ENCODE results near the gene IL1RAPL2. TPM values are rescaled to one million over a fixed set of nuclear protein-coding genes. Genes with fewer than 3 reads are reported as not detected.
"Not testable (repeated sequence)": the region's sequence is repeated elsewhere in the genome, so short reads cannot be mapped to it uniquely, and the experiment has no call there.

IL1RAPL2 gene
- total RNA-seq, 1 donor from 2014 or later, result not detected

GRCh38 chrX:105703876-105704275 lies 1137.9 kb downstream of the IL1RAPL2 start:
- no peak for DNase-seq (ENCODE audit: low spot score)
- intact Hi-C loops (cut with DNase I), result loop anchor here (10.0 kb wide), 1 partner anchor 509 kb away; no protein-coding TSS in a partner anchor

DNA sequence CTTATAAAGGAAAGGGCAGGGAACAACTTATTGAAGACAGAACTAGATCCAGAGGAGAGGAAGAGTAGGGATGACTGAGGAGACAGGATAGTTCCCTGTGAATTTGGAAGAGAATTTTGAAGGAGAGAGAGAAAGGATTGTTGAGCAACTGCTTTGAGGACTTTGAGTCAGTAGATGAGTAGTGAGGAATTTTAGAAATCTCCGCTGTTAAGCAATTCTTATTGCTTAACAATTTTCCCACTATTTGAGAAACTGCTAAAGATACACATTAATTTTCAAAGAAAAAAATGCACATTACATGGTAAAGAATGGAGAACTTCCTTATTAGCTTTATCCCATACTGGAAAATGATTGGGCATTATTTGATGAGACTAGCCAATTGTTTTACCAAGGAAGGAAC lies 1140.0 kb downstream of the IL1RAPL2 start:
- intact Hi-C loops (cut with DNase I), result loop anchor here (10.0 kb wide), 1 partner anchor 511 kb away; no protein-coding TSS in a partner anchor
- DNase-seq (ENCODE audit: low spot score), result no peak

GRCh38 chrX:105711805-105712204 lies 1145.8 kb downstream of the IL1RAPL2 start:
- no peak for DNase-seq (ENCODE audit: low spot score)
- intact Hi-C loops (cut with DNase I), result no loop called here

DNA sequence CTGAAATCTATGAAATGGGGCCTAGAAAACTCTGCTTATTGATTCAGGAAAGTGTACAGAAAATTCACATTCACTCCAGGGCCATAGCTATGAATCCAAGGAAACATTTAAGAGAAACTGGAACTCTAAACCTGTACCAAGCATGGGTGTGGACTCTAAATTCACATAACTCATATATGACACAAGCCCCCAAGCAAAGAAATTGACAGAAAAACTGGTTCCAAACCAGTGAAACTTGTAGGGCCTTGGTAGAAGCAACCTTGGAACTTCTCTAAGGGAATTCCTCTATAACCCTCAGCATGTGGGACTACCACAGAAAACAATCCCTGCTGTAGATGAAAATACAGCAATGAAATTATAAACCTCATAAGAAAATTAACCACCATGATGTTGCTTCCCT lies 1149.7 kb downstream of the IL1RAPL2 start:
- intact Hi-C loops (cut with DNase I), result no loop called here
- DNase-seq (ENCODE audit: low spot score), result no peak

DNA sequence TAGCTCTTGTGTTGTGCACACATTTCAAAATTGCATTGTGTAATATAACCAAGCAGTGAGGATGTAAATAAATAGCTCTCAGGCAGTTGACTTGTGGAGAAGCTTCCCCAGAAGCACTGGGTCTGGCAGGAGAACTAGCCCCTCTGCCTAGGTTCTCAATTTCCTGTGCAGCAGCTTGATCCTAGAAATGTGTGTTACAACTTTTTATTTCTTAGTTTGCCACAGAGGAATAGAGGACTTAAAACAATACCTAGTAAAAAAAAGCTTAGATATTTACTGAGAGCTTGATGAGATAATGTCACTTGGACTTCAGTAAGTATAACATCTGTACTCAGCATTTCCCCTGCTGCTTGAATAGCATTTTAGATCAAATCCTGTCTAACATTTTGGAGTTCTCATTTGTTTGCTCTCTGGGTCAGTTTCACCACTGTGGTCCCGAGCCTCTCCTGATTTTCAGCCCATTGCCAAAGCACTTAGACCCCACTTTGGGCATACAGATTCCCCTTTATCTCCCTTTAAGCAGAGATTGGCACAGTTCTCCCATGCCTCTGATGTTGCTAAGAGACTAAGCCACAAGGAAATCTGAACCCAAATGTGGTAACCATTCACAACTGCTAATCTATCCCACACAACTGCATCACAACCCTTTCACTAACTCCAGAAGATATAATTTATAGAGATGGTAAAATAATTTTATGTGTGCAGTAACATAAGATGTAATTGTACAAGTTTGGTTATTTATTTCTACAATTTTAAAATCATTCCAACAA lies 1158.2 kb downstream of the IL1RAPL2 start:
- intact Hi-C loops (cut with DNase I), result no loop called here
- no peak for DNase-seq (ENCODE audit: low spot score)

DNA sequence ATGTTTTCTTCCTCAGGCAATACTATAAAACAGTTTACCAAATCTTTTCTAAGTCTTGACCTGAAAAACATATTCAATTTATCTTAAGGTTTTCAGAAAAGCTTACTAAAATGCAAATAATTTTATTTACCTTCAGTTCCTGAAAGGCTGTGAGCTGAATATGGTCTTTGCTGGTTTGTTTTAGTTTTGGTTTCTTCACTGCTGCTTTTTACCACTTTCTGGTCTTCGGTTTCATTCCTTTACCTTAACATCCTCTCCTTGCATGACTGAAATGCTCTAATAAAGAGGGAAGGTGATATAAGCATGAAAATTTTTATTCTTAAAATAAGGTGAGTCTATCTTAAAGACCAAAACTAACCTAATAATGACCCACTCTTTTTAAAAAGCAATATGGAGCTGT lies 1159.2 kb downstream of the IL1RAPL2 start:
- intact Hi-C loops (cut with DNase I), result no loop called here
- no peak for DNase-seq (ENCODE audit: low spot score)

DNA sequence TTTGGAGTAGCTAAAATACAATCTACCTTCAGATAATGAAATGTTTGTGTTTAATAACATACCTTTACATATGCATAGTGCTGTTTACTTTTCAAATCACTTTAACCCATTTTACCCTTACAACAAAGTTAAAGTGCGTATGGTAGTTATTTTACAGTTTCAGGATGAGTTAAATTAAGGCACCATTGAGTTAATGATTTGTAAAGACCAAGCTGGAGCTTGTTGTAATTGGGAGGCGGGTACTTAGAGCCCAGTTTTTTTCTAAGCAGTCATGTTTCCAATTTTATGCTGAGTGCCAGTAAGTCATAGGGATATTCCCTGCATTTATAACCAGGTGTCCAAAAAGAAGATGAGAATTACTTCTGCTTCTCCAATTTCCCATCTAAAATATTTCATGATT lies 1172.2 kb downstream of the IL1RAPL2 start:
- no peak for DNase-seq (ENCODE audit: low spot score)
- intact Hi-C loops (cut with DNase I), result no loop called here

DNA sequence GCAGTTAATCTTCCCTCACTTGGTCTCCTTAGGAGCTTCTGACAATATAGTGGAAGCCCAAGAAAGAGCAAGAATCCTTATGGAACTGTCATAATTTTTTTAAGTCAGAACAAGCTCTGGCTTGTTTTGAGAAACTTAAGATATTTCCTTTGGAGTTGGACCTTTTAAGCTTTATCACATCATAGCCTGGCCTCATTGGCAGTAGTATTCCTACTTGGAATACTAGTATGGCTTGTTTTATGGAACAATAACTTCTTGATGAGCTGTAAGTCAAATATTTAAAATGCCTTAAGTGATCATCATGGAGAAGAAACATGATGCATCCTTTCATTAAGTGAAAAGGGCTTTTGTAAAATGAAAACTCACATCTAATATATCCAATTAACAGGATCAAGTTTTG lies 1178.3 kb downstream of the IL1RAPL2 start:
- intact Hi-C loops (cut with DNase I), result no loop called here
- no peak for DNase-seq (ENCODE audit: low spot score)

DNA sequence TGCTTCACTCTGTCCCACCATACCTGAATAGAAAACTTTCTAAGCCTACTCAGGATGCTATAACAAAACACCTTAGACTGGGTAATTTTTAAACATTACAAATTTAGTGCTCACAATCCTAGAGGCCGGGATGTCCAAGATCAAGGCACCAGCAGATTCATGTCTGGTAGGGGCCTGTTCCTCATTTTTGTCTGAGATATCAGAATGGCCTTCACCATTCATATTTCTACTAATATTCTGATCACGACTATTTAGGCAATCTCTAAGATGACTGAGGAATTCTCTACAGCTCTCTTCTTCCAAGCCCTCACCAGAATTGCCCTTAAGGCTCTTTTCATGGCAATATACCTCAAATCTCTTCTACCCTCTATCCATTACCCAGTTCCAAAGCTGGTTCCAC lies 1178.9 kb downstream of the IL1RAPL2 start:
- DNase-seq (ENCODE audit: low spot score), result no peak
- intact Hi-C loops (cut with DNase I), result no loop called here

DNA sequence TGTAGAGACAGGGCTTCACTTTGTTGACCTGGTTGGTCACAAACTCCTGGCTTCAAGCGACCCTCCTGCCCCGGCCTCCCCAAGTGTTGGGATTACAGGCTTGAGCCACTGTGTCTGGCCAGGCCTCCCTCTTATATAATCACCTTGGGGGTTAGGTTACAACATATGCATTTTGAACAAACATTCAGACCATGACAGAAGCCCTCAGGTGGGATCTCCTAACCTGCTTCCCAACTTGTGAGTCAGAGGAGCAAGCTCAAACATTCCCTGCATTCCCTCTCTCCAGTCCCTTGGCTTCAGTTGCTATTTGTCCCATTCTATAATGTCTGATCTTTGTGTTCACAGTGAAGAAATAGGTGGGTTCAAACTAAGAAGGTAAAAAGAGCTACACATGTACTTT lies 1179.9 kb downstream of the IL1RAPL2 start:
- intact Hi-C loops (cut with DNase I), result no loop called here
- DNase-seq (ENCODE audit: low spot score), result no peak

DNA sequence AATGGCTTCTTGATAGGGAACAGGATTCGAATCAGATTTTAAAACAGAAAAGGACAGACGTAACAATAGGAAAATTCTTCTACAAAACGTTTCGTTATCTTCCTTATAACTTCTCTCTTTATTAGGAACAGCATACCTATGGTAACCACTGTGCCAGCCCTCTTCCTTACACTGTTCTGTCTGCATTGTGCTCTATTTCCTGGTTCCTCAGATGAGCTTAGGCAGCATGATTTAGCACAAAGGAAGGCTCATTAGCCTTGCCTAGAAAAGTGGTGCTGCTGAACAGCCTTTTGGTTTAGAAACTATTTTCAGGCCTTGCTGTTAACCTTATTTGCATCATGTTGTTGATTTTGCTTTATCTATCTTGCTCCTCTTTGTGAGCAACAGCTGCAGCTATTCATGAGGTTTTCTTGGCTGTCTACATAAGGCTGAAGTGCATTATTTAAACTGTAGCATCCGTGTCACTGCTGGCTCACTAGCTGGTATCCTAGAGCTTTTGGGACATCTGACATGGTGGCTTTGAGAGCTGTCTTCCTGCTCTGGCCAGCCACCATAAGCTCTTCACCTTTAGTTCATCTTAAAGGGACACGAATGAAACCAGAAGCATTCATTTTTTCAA lies 1186.4 kb downstream of the IL1RAPL2 start:
- no peak for DNase-seq (ENCODE audit: low spot score)
- intact Hi-C loops (cut with DNase I), result no loop called here

DNA sequence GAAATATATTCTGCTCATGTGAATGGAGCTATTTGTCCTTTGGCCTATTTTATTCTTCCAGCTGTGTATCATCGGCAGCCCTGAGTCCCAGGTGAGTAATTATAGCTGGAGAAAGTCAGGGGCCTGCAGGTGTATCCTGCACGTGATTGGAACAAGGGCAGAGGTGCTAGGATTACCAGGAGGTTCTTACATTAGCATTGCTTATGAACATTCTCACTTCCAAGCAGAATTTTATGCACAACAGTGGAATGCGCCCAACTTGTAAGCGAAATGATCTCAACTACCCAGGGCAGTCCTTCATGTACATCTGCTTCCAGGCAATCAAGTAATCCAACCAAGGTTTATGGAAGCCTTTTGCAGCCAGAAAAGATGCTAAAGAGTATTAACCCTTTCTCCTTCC lies 1187.4 kb downstream of the IL1RAPL2 start:
- DNase-seq (ENCODE audit: low spot score), result no peak
- intact Hi-C loops (cut with DNase I), result no loop called here

DNA sequence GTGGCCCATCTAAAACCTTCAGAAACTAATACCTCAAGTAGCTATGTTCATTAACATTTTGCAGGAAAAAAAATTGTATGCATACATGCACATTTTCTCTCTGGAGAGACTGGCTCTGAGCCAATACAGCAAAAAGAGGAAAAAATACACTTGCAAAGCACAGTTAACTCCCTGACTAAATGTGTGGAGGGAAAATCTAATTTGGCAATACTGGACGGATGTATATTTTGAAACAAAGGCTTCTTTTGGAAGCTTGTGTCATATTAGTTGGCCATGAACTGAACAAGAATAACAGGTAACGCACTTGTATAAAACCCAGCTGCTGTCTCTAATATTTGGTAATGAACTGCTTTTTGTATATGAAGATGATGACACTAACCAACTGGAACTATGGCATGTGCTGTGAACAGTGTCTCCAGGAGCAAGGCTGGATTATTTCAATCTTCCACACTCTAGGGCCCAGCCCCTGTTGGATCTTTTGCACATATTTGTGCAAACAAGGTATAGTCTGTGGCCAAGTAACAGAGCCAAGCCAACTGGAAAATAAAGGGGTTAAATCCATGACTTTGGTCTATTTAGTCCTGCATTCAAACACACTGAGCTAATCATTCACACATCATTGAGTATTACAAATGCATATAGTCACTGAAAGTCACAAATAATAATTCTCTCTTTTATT lies 1188.4 kb downstream of the IL1RAPL2 start:
- DNase-seq (ENCODE audit: low spot score), result no peak
- intact Hi-C loops (cut with DNase I), result no loop called here

DNA sequence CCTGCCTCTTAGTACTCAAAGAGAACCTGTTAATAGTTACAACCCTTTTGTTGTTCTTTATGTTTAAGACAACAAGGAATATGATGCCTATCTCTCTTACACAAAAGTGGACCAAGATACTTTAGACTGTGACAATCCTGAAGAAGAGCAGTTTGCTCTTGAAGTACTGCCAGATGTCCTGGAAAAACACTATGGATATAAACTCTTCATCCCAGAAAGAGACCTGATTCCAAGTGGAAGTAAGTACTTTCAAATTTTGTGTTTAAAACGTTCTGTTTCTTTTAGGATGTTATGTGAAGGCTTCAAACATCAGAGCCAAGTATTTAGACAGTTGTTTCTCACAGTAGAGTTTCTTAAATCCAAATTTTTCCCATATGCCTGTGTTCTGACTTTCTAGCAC lies 1189.1 kb downstream of the IL1RAPL2 start:
- intact Hi-C loops (cut with DNase I), result no loop called here

GRCh38 chrX:105758754-105759153 lies 1192.8 kb downstream of the IL1RAPL2 start:
- DNase-seq (ENCODE audit: low spot score), result no peak
- intact Hi-C loops (cut with DNase I), result no loop called here

More for the DNA sequence above, 1189.1 kb downstream of the IL1RAPL2 start:
- no peak for DNase-seq (ENCODE audit: low spot score)

- no peak for DNase-seq (ENCODE audit: low spot score)
- intact Hi-C loops (cut with DNase I), result no loop called here
These were observed 1193.6 kb downstream of the IL1RAPL2 start for GRCh38 chrX:105759598-105759997.

- intact Hi-C loops (cut with DNase I), result no loop called here
- DNase-seq (ENCODE audit: low spot score), result no peak
These were observed 1199.7 kb downstream of the IL1RAPL2 start for GRCh38 chrX:105765691-105766090.

GRCh38 chrX:105773801-105774200 lies 1207.8 kb downstream of the IL1RAPL2 start:
- intact Hi-C loops (cut with DNase I), result no loop called here

GRCh38 chrX:105775679-105776078 lies 1209.7 kb downstream of the IL1RAPL2 start:
- intact Hi-C loops (cut with DNase I), result no loop called here
- DNase-seq (ENCODE audit: low spot score), result no peak

More at GRCh38 chrX:105773801-105774200, 1207.8 kb downstream of the IL1RAPL2 start:
- no peak for DNase-seq (ENCODE audit: low spot score)

DNA sequence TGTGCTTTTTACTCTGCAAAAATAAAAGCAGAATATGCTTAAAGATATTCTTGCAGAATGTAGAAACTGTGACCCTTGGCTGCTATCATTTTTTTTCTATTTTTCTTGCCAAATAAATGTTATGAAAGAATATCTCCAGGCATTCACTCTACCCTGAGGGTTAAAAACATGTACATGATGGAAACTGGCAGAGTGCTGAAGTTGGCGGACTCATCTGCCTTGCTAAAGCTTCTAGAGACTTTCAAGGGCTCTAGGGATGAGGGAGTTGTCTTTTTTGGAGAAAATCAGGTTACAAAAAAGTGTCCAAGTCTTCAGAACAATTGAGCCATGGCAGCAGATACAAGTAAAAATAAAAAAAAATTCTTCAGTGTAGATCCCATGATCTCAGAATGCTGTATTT lies 1215.8 kb downstream of the IL1RAPL2 start:
- intact Hi-C loops (cut with DNase I), result no loop called here
- DNase-seq (ENCODE audit: low spot score), result no peak

GRCh38 chrX:105796877-105797276 lies 1230.9 kb downstream of the IL1RAPL2 start:
- intact Hi-C loops (cut with DNase I); DNase-seq (ENCODE audit: low spot score): not testable (repeated sequence)

Measured in cardiac septum (tissue), 1 donor.